ENCODE measurements around the gene JAKMIP1. TPM values are rescaled to one million over a fixed set of nuclear protein-coding genes. Genes with fewer than 3 reads are reported as not detected.

The JAKMIP1 gene
- total RNA-seq, 2 experiments from 2014 or later, result 4.0 to 5.1 TPM

- Histone ChIP-seq H3K79me2 (ENCODE audit: insufficient read depth, low read depth, low read length) (no peaks in the 10 kb centered on the region), H2AFZ (ENCODE audit: low read length) (no peak overlapping the region), H3K4me1 (ENCODE audit: insufficient read depth, low read length, poor library complexity, severe bottlenecking) (no peaks in the 10 kb centered on the region), H4K20me1 (ENCODE audit: insufficient read depth, low read length) (no peaks in the 10 kb centered on the region), H3K4me2 (ENCODE audit: low read length) (no peak overlapping the region), H3K36me3 (ENCODE audit: insufficient read depth, low read length) (no peaks in the 10 kb centered on the region), H3K9me3 (ENCODE audit: low read length) (peaks cover 6% of the 10 kb centered on the region; the same call in 1 of the 2 replicates), H3K27ac (ENCODE audit: low read depth, low read length, poor library complexity, severe bottlenecking) (no peak overlapping the region), H3K9me2 (ENCODE audit: insufficient read depth, low read length) (no peaks in the 10 kb centered on the region), H3K4me3 (ENCODE audit: low read depth, low read length, poor library complexity, severe bottlenecking) (no peak overlapping the region)
- intact Hi-C loops (cut with micrococcal nuclease; ENCODE audit: unreplicated experiment), result no loop called here
- ChIA-PET POLR2A (no interaction called here), CTCF (ENCODE audit: unreplicated experiment) (no interaction called here)
- BruUV-seq (replicated peaks), result no TSS peak
- no peak for DNase-seq (ENCODE audit: low spot score)
- TF ChIP-seq EZH2phosphoT487 (IDR thresholded peaks at IDR 0.05; ENCODE audit: borderline replicate concordance, low read depth, low read length) (no peak), CTCF (conservative IDR thresholded peaks at IDR 0.05; ENCODE audit: low read length) (0 out of 2 replicates have a peak, but pooled peaks have one; percentile 25)
These were observed 220.4 kb downstream of the JAKMIP1 start for GRCh38 chr4:5979981-5980380.

GRCh38 chr4:5976921-5977320, 223.4 kb downstream of the JAKMIP1 start:
- Histone ChIP-seq H2AFZ (ENCODE audit: low read length) (no peak overlapping the region), H3K9me3 (ENCODE audit: low read length) (no peaks in the 10 kb centered on the region), H3K79me2 (ENCODE audit: insufficient read depth, low read depth, low read length) (no peaks in the 10 kb centered on the region), H4K20me1 (ENCODE audit: insufficient read depth, low read length) (no peaks in the 10 kb centered on the region), H3K9me2 (ENCODE audit: insufficient read depth, low read length) (no peaks in the 10 kb centered on the region), H3K27ac (ENCODE audit: low read depth, low read length, poor library complexity, severe bottlenecking) (no peak overlapping the region), H3K36me3 (ENCODE audit: insufficient read depth, low read length) (no peaks in the 10 kb centered on the region), H3K4me2 (ENCODE audit: low read length) (no peak overlapping the region), H3K4me3 (ENCODE audit: low read depth, low read length, poor library complexity, severe bottlenecking) (no peak overlapping the region), H3K4me1 (ENCODE audit: insufficient read depth, low read length, poor library complexity, severe bottlenecking) (no peaks in the 10 kb centered on the region)
- intact Hi-C loops (cut with micrococcal nuclease; ENCODE audit: unreplicated experiment), result no loop called here
- ChIA-PET POLR2A (no interaction called here), CTCF (ENCODE audit: unreplicated experiment) (no interaction called here)
- TF ChIP-seq CTCF (conservative IDR thresholded peaks at IDR 0.05; ENCODE audit: low read length) (no peak), EZH2phosphoT487 (IDR thresholded peaks at IDR 0.05; ENCODE audit: borderline replicate concordance, low read depth, low read length) (no peak)
- no peak for DNase-seq (ENCODE audit: low spot score)
- BruUV-seq (replicated peaks), result no TSS peak

GRCh38 chr4:5976431-5976830, 223.9 kb downstream of the JAKMIP1 start:
- H4K20me1 ChIP-seq (ENCODE audit: insufficient read depth, low read length), result no peaks in the 10 kb centered on the region
- H3K4me2 ChIP-seq (ENCODE audit: low read length), result no peak overlapping the region
- no peaks in the 10 kb centered on the region for H3K9me3 ChIP-seq (ENCODE audit: low read length)
- intact Hi-C loops (cut with micrococcal nuclease; ENCODE audit: unreplicated experiment), result no loop called here
- CTCF ChIA-PET (ENCODE audit: unreplicated experiment), result no interaction called here
- POLR2A ChIA-PET, result no interaction called here
- no peaks in the 10 kb centered on the region for H3K36me3 ChIP-seq (ENCODE audit: insufficient read depth, low read length)
- H2AFZ ChIP-seq (ENCODE audit: low read length), result no peak overlapping the region
- H3K79me2 ChIP-seq (ENCODE audit: insufficient read depth, low read depth, low read length), result no peaks in the 10 kb centered on the region
- no peak for DNase-seq (ENCODE audit: low spot score)
- H3K9me2 ChIP-seq (ENCODE audit: insufficient read depth, low read length), result no peaks in the 10 kb centered on the region
- no TSS peak for BruUV-seq (replicated peaks)
- TF ChIP-seq EZH2phosphoT487 (IDR thresholded peaks at IDR 0.05; ENCODE audit: borderline replicate concordance, low read depth, low read length) (no peak), CTCF (conservative IDR thresholded peaks at IDR 0.05; ENCODE audit: low read length) (no peak)
- H3K27ac ChIP-seq (ENCODE audit: low read depth, low read length, poor library complexity, severe bottlenecking), result no peak overlapping the region
- no peak overlapping the region for H3K4me3 ChIP-seq (ENCODE audit: low read depth, low read length, poor library complexity, severe bottlenecking)
- H3K4me1 ChIP-seq (ENCODE audit: insufficient read depth, low read length, poor library complexity, severe bottlenecking), result no peaks in the 10 kb centered on the region

Other genes with a start within 250 kb of the JAKMIP1 start
- 0.06 TPM in 1 of 2 replicates, not detected in the other for gene C4orf50, start 182.1 kb downstream of the JAKMIP1 start, total RNA-seq (2014; rRNA removed; shearing (Covaris generic))
- gene C4orf50, start 182.1 kb downstream of the JAKMIP1 start, total RNA-seq (2022), result not detected in 2 replicates
- gene WFS1, start 69.3 kb upstream of the JAKMIP1 start, total RNA-seq (2014; rRNA removed; shearing (Covaris generic)), result 4.9 and 6.1 TPM in 2 replicates
- 14.3 and 14.5 TPM in 2 replicates for gene WFS1, start 69.3 kb upstream of the JAKMIP1 start, total RNA-seq (2022)

All from OCI-LY7 (cell line).